H1 (cell line): ENCODE data around the gene RPTOR. TPM values are rescaled to one million over a fixed set of nuclear protein-coding genes. Genes with fewer than 3 reads are reported as not detected.

Source experiments
- CTCF ChIA-PET: fragments of 300-600 bp; sonication (Branson Sonifier 250); formaldehyde crosslinking; loops from one replicate; lab custom pipeline; 2021; ENCODE audit not compliant: partially characterized antibody; lab: Charles Lee
- POLR2A ChIA-PET: fragments of 300-600 bp; sonication (Branson Sonifier 250); formaldehyde crosslinking; loops from one replicate; lab custom pipeline; 2021; ENCODE audit warnings: inconsistent platforms; ENCODE audit not compliant: partially characterized antibody; lab: Charles Lee
- DNase-seq, 2 experiments: peaks; one replicate each; pipeline versions ENCODE4 v3.0.0 to v3.0.0-alpha.2; 2010 to 2022; ENCODE audit warnings: low spot score in 2 of 2, low read depth in 1 of 2, mixed read lengths in 1 of 2
- FAIRE-seq: peaks from 2 replicates; lab custom pipeline; 2011; peaks lifted over from hg19 to GRCh38; lab: Jason Lieb, UNC
- H2AFZ ChIP-seq: 2 replicates; pipeline ENCODE4 v1.8.1; 2012; ENCODE audit warnings: low read length, inconsistent platforms
- H2AK5ac ChIP-seq: 2 replicates; pipeline ENCODE4 v1.6.1; 2013; ENCODE audit warnings: low read depth, low read length
- H2BK120ac ChIP-seq: replicated peaks from 2 replicates; pipeline ENCODE3; 2013; ENCODE audit warnings: low read depth, low read length, inconsistent platforms
- H2BK12ac ChIP-seq: 2 replicates; pipeline ENCODE4 v1.6.1; 2013; ENCODE audit warnings: low read depth, low read length
- H2BK15ac ChIP-seq: 2 replicates; pipeline ENCODE4 v1.6.1; 2013; ENCODE audit warnings: low read length
- H2BK20ac ChIP-seq: 2 replicates; pipeline ENCODE4 v1.6.1; 2013; ENCODE audit warnings: low read length
- H2BK5ac ChIP-seq: 2 replicates; pipeline ENCODE4 v1.6.1; 2013; ENCODE audit warnings: low read depth, low read length
- H3K14ac ChIP-seq: 2 replicates; pipeline ENCODE4 v1.6.1; 2013; ENCODE audit warnings: inconsistent platforms; ENCODE audit not compliant: insufficient read length
- H3K18ac ChIP-seq: 2 replicates; pipeline ENCODE4 v1.6.1; 2013; ENCODE audit warnings: low read length; ENCODE audit errors: extremely low read depth
- H3K23ac ChIP-seq: 2 replicates; pipeline ENCODE4 v1.6.1; 2013; ENCODE audit warnings: inconsistent platforms; ENCODE audit not compliant: insufficient read length
- H3K23me2 ChIP-seq: 2 replicates; pipeline ENCODE4 v1.6.1; 2013; ENCODE audit warnings: low read depth, low read length
- H3K27ac ChIP-seq: 2 replicates; pipeline ENCODE4 v1.6.1; 2011; ENCODE audit warnings: low read depth, low read length, inconsistent platforms
- H3K27me3 ChIP-seq, 4 experiments: replicated peaks in 1 of 4; 1 replicate in 1 of 4; 2 replicates in 3 of 4; pipeline versions ENCODE4 v1.6.1 to v1.8.1; 2011 to 2013; ENCODE audit warnings: low read length in 3 of 4, mild to moderate bottlenecking in 3 of 4, inconsistent platforms in 2 of 4, mixed read lengths in 2 of 4, moderate library complexity in 1 of 4; ENCODE audit not compliant: control insufficient read depth in 3 of 4, insufficient read depth in 3 of 4; ENCODE audit errors: extremely low read depth in 1 of 4
- H3K36me3 ChIP-seq, 4 experiments: 2 replicates each; pipeline versions ENCODE4 v1.6.1 to v1.8.1; 2011 to 2013; ENCODE audit warnings: mild to moderate bottlenecking in 4 of 4, low read length in 3 of 4, moderate library complexity in 2 of 4, control low read depth in 1 of 4, inconsistent platforms in 1 of 4; ENCODE audit not compliant: insufficient read depth in 4 of 4, control insufficient read depth in 2 of 4
- H3K4ac ChIP-seq: replicated peaks from 2 replicates; pipeline ENCODE3; 2013; ENCODE audit warnings: low read length, low read depth, mixed read lengths, inconsistent platforms; ENCODE audit not compliant: insufficient read length
- H3K4me1 ChIP-seq, 4 experiments: replicated peaks in 1 of 4; 1 replicate in 1 of 4; 2 replicates in 3 of 4; pipeline versions ENCODE4 v1.6.1 to v1.8.1; 2011 to 2013; ENCODE audit warnings: low read length in 3 of 4, inconsistent platforms in 2 of 4, mixed read lengths in 1 of 4; ENCODE audit not compliant: insufficient read depth in 4 of 4, control insufficient read depth in 3 of 4
- H3K4me2 ChIP-seq, 2 experiments: 2 replicates each; pipeline versions ENCODE4 v1.6.1 to v1.8.1; 2011 to 2013; ENCODE audit warnings: low read depth in 2 of 2, low read length in 2 of 2, control low read depth in 1 of 2, inconsistent platforms in 1 of 2, mild to moderate bottlenecking in 1 of 2; ENCODE audit not compliant: insufficient read depth in 1 of 2
- H3K4me3 ChIP-seq, 4 experiments: fragments of 200-600, 300-600 bp in 1 of 4; sonication (generic), shearing (Covaris generic), sonication (Bioruptor Twin) in 1 of 4; 2 replicates each; pipeline versions ENCODE4 v1.5.1 to v1.8.1; 2011 to 2016; ENCODE audit warnings: low read length in 4 of 4, low read depth in 3 of 4, control low read depth in 2 of 4, inconsistent platforms in 2 of 4, mild to moderate bottlenecking in 2 of 4, mixed read lengths in 1 of 4, moderate library complexity in 1 of 4; ENCODE audit not compliant: insufficient read depth in 2 of 4; ENCODE audit errors: extremely low read depth in 1 of 4
- H3K56ac ChIP-seq: replicated peaks from 2 replicates; pipeline ENCODE3; 2013; ENCODE audit warnings: low read depth, mild to moderate bottlenecking, mixed read lengths, low read length, inconsistent platforms; ENCODE audit not compliant: insufficient read length
- H3K79me1 ChIP-seq: 2 replicates; pipeline ENCODE4 v1.6.1; 2013; ENCODE audit warnings: low read depth, low read length, control low read depth
- H3K79me2 ChIP-seq, 2 experiments: 2 replicates each; pipeline versions ENCODE4 v1.6.1 to v1.8.1; 2012 to 2013; ENCODE audit warnings: low read length in 2 of 2, mild to moderate bottlenecking in 2 of 2, inconsistent platforms in 1 of 2; ENCODE audit not compliant: insufficient read depth in 2 of 2, control insufficient read depth in 1 of 2
- H3K9ac ChIP-seq, 4 experiments: replicated peaks in 1 of 4; 1 replicate in 1 of 4; 2 replicates in 3 of 4; pipeline versions ENCODE4 v1.6.1 to v1.8.1; 2011 to 2013; ENCODE audit warnings: low read depth in 3 of 4, low read length in 3 of 4, control low read depth in 2 of 4, mild to moderate bottlenecking in 2 of 4, moderate library complexity in 2 of 4, inconsistent platforms in 1 of 4; ENCODE audit errors: extremely low read depth in 1 of 4
- H3K9me3 ChIP-seq, 2 experiments: 2 replicates each; pipeline versions ENCODE4 v1.6.1 to v1.8.1; 2012 to 2013; ENCODE audit warnings: mild to moderate bottlenecking in 2 of 2, moderate library complexity in 2 of 2, control low read depth in 1 of 2, inconsistent platforms in 1 of 2, low read depth in 1 of 2, low read length in 1 of 2, mixed read lengths in 1 of 2; ENCODE audit not compliant: insufficient read depth in 2 of 2
- H4K20me1 ChIP-seq, 2 experiments: replicated peaks in 1 of 2; 2 replicates each; pipeline versions ENCODE3 to v1.8.1; 2011 to 2013; ENCODE audit warnings: inconsistent platforms in 2 of 2, low read length in 2 of 2, mild to moderate bottlenecking in 1 of 2; ENCODE audit not compliant: insufficient read depth in 2 of 2, control insufficient read depth in 1 of 2
- H4K5ac ChIP-seq: 2 replicates; pipeline ENCODE4 v1.6.1; 2013; ENCODE audit warnings: low read length, low read depth, mixed read lengths, inconsistent platforms; ENCODE audit not compliant: insufficient read length
- H4K8ac ChIP-seq: 2 replicates; pipeline ENCODE4 v1.8.0; 2013; ENCODE audit warnings: mild to moderate bottlenecking, moderate library complexity, low read length, inconsistent platforms; ENCODE audit not compliant: insufficient read depth; ENCODE audit errors: extremely low read depth
- H4K91ac ChIP-seq: replicated peaks from 2 replicates; pipeline ENCODE3; 2013; ENCODE audit warnings: low read length, mixed read lengths, inconsistent platforms; ENCODE audit not compliant: insufficient read length
- EZH2 ChIP-seq: fragments of 200-600 bp; sonication (generic); IDR thresholded peaks from 2 replicates; pipeline ENCODE4 v1.7.1; 2012; ENCODE audit warnings: low read depth, mild to moderate bottlenecking, moderate library complexity, low read length, inconsistent platforms; ENCODE audit not compliant: severe bottlenecking
- KDM1A ChIP-seq: fragments of 200-600, 300-600 bp; sonication (generic); IDR thresholded peaks from 2 replicates; pipeline ENCODE4 v1.7.1; 2016; ENCODE audit warnings: mild to moderate bottlenecking, low read length, borderline replicate concordance
- KDM4A ChIP-seq: IDR thresholded peaks from one replicate; pipeline ENCODE4 v1.7.1; 2012; ENCODE audit warnings: low read depth, mild to moderate bottlenecking, moderate library complexity, low read length, inconsistent platforms; ENCODE audit not compliant: severe bottlenecking
- NANOG ChIP-seq: IDR thresholded peaks from 2 replicates; pipeline ENCODE4 v1.6.1; 2011; ENCODE audit warnings: low read length, low read depth, mild to moderate bottlenecking, inconsistent platforms; ENCODE audit not compliant: insufficient read depth, poor library complexity, severe bottlenecking
- PHF8 ChIP-seq: fragments of 200-600 bp; sonication (generic); conservative IDR thresholded peaks from 2 replicates; pipeline ENCODE4 v1.7.1; 2012; ENCODE audit warnings: low read depth, mild to moderate bottlenecking, inconsistent platforms, low read length, moderate library complexity
- TBP ChIP-seq: IDR thresholded peaks from 2 replicates; pipeline ENCODE4 v1.6.1; 2011; ENCODE audit warnings: low read depth, low read length, improper control_type of control experiment
- WGBS, 2 experiments: shearing (Covaris generic) in 1 of 2; methylation state at CpG; one replicate each; pipeline versions ENCODE4 v1.1.6 to v1.1.7; 2013 to 2015; ENCODE audit warnings: low lambda C conversion rate in 2 of 2, mixed read lengths in 2 of 2, inconsistent platforms in 1 of 2, low coverage in 1 of 2, missing lambda C conversion rate in 1 of 2; ENCODE audit not compliant: insufficient replicate concordance in 2 of 2, insufficient coverage in 1 of 2, insufficient read length in 1 of 2; ENCODE audit errors: extremely low coverage in 1 of 2, missing lambda C conversion rate in 1 of 2; 5-methylcytosine and 5-hydroxymethylcytosine counted together
- polyA plus RNA-seq, 7 experiments: library from polyadenylated mRNA; depleted of rRNA in 3 of 7; stranded (reverse) in 5 of 7; unstranded in 2 of 7; fragments of >200 nt in 5 of 7; fragments of 200-250 nt in 2 of 7; gene quantifications; 1 replicate in 5 of 7; 2 replicates in 1 of 7; 4 replicates in 1 of 7; pipeline versions ENCODE4 v1.2.1 to v1.2.3, GENCODE V29; 2011 to 2013; ENCODE audit warnings: missing spikeins in 2 of 7, mixed read lengths in 2 of 7
- total RNA-seq: library from RNA; stranded (reverse); fragmentation: NEBNext Ultra II Directional; extraction: Animal tissue kit (Norgen Biotek cat#: 25700); gene quantifications from 2 replicates; pipeline ENCODE4 v1.2.1, GENCODE V29; 2021

RPTOR gene
- total and polyA plus RNA-seq, 2 of the 8 experiments (the other 6 are each of a cell fraction or from before 2014, with no cell fraction given), result 6.9 to 28.7 TPM

GRCh38 chr17:80992077-80992947, 447.7 kb downstream of the RPTOR start:
- no peak overlapping the region for H3K56ac ChIP-seq

More at GRCh38 chr17:80992077-80992947, 447.7 kb downstream of the RPTOR start:
- Histone ChIP-seq H3K27me3 (peaks cover 0 to 7% (median 3%) of the 10 kb centered on the region in 4 experiments; a peak in 5 of 7 replicates), H2AK5ac (no peak overlapping the region), H3K4me3 (peak overlapping the region; percentile 49 to 93 (median 70)), H3K27ac (no peak overlapping the region), H3K4me2 (peak overlapping the region; percentile 77 to 81), H3K9me3 (no peaks in the 10 kb centered on the region), H3K18ac (no peak overlapping the region), H3K9ac (peak overlapping the region in 2 of 4 experiments; percentile 32 to 88; a peak in 4 of 7 replicates), H2BK120ac (no peak overlapping the region), H3K23me2 (peaks cover 5% of the 10 kb centered on the region; the same call in 1 of the 2 replicates), H3K79me2 (no peaks in the 10 kb centered on the region; a peak in 1 of 4 replicates), H3K4ac (no peak overlapping the region), H3K36me3 (no peaks in the 10 kb centered on the region; a peak in 1 of 8 replicates), H4K5ac (no peak overlapping the region), H2BK12ac (no peak overlapping the region), H2BK5ac (no peak overlapping the region), H3K79me1 (peaks cover 4% of the 10 kb centered on the region; the same call in 1 of the 2 replicates), H4K91ac (no peak overlapping the region), H3K23ac (no peak overlapping the region), H2BK20ac (no peak overlapping the region), H3K14ac (no peak overlapping the region), H4K20me1 (peaks cover 0 to 12% of the 10 kb centered on the region in 2 experiments), H2AFZ (no peak overlapping the region; the same call in 1 of the 2 replicates), H3K4me1 (peaks cover 0 to 5% (median 3%) of the 10 kb centered on the region in 4 experiments; a peak in 5 of 7 replicates), H2BK15ac (no peak overlapping the region), H4K8ac (0 out of 2 replicates have a peak overlapping the region, but pooled peaks have one; percentile 51)
- 13% methylated on average over 48 of the region's 90 CpGs; no CpG with 5 or more reads in 1 of the 2 experiments for WGBS, 2 experiments
- POLR2A ChIA-PET, result interaction anchor here (0.7 to 2.1 kb wide), 5 partner anchors 10 to 1152 kb away, joined by 3 to 10 read pairs (median 3); no protein-coding TSS in a partner anchor
- FAIRE-seq, result no peak
- CTCF ChIA-PET, result interaction anchor here (1.0 to 1.2 kb wide), 5 partner anchors 27 to 110 kb away, joined by 3 read pairs; no protein-coding TSS in a partner anchor
- DNase-seq, result no peak
- no peak for TF ChIP-seq NANOG
- TF ChIP-seq EZH2, result peak; percentile 12
- TF ChIP-seq TBP, result 0 out of 2 replicates have a peak, but pooled peaks have one; percentile 19
- peak; percentile 92 for TF ChIP-seq KDM4A
- TF ChIP-seq KDM1A, result no peak
- TF ChIP-seq PHF8, result 0 out of 2 replicates have a peak, but pooled peaks have one; percentile 30
